PFSK-1 (cell line): Measurements from ENCODE around the gene SAMD9L.

Experiments
- FOXP2 ChIP-seq: optimal IDR thresholded peaks from 2 replicates; pipeline ENCODE3; 2011; ENCODE audit warnings: borderline replicate concordance, control low read depth, inconsistent platforms; ENCODE audit not compliant: insufficient read depth; ENCODE audit errors: extremely low read length, extremely low read depth
- POLR2AphosphoS5 ChIP-seq: IDR thresholded peaks from 2 replicates; pipeline ENCODE4 v1.6.1; 2012; ENCODE audit warnings: low read depth, mild to moderate bottlenecking, control low read depth, low read length, moderate library complexity
- SIN3A ChIP-seq: IDR thresholded peaks from 2 replicates; pipeline ENCODE4 v1.6.1; 2012; ENCODE audit warnings: mild to moderate bottlenecking, low read length, moderate library complexity, borderline replicate concordance; ENCODE audit not compliant: insufficient read depth
- TAF1 ChIP-seq: IDR thresholded peaks from 2 replicates; pipeline ENCODE4 v1.6.1; 2012; ENCODE audit warnings: low read length, control low read depth, borderline replicate concordance; ENCODE audit not compliant: insufficient read depth
- TF ChIP-seq, protein P1 (sequence below), 2 experiments: IDR thresholded peaks; 2 replicates each; pipeline versions ENCODE4 v1.6.1 to v1.8.0; 2011 to 2012; ENCODE audit warnings: low read depth in 2 of 2, low read length in 2 of 2, control low read depth in 1 of 2, inconsistent platforms in 1 of 2, mild to moderate bottlenecking in 1 of 2, moderate library complexity in 1 of 2; ENCODE audit not compliant: insufficient read depth in 1 of 2

Gene SAMD9L

DNA sequence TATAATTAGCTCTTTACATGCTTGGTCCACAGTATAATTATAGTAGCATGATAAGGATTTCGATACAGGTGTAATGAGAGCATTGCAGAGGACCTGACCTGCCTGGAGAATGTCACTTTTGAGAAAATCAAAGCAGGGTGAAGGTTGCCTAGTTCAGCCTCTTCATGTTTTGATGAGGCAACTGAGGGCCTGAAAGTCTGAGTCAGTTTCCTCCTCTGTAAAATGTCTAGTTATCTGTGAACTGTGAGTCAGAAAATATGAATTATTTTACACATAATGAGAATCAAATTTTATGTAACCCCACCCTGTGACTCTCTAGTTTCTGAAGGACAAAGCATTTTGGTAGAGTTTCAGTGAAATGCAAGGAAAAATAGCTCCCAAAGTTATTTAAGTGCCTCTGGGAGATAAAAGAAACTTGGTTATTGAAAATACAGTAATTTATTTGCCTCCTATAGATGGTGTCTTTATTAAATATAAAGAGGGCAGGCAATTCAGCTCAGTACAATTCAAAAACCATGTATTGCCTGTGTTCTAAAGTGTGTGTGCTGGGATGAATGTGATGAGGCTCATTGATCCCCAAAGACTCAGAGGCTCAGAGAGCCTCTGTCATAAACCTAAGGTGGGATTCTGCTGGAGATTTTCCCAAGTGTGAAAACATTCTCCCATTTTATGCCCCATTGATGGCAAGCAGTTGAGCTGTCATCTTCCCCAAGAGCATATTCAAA is 37.3 kb upstream of the SAMD9L start:
- TF ChIP-seq SIN3A (no peak), POLR2AphosphoS5 (no peak)

DNA sequence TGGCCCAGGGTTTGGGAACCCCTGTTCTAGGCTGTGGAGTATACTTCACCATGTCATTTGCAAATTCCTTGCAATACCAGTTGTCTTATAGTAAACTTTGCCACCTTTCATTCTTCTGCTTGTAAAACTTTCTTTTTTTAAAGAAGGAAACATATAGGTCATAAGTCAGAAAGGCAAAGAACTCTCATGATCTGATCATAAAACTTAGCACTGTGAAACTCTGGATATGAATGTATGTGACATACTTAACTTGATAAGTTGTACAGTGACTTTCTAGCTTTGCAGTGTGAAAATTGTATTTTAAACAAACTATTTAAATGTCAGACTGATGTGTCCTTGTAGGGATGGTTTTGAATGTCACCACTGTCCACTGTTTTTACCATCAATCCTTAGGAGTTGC is 31.0 kb upstream of the SAMD9L start:
- TF ChIP-seq FOXP2 (no peak), POLR2AphosphoS5 (no peak), TAF1 (no peak), SIN3A (no peak)
- TF ChIP-seq, protein P1, sequence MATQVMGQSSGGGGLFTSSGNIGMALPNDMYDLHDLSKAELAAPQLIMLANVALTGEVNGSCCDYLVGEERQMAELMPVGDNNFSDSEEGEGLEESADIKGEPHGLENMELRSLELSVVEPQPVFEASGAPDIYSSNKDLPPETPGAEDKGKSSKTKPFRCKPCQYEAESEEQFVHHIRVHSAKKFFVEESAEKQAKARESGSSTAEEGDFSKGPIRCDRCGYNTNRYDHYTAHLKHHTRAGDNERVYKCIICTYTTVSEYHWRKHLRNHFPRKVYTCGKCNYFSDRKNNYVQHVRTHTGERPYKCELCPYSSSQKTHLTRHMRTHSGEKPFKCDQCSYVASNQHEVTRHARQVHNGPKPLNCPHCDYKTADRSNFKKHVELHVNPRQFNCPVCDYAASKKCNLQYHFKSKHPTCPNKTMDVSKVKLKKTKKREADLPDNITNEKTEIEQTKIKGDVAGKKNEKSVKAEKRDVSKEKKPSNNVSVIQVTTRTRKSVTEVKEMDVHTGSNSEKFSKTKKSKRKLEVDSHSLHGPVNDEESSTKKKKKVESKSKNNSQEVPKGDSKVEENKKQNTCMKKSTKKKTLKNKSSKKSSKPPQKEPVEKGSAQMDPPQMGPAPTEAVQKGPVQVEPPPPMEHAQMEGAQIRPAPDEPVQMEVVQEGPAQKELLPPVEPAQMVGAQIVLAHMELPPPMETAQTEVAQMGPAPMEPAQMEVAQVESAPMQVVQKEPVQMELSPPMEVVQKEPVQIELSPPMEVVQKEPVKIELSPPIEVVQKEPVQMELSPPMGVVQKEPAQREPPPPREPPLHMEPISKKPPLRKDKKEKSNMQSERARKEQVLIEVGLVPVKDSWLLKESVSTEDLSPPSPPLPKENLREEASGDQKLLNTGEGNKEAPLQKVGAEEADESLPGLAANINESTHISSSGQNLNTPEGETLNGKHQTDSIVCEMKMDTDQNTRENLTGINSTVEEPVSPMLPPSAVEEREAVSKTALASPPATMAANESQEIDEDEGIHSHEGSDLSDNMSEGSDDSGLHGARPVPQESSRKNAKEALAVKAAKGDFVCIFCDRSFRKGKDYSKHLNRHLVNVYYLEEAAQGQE (IDR thresholded peaks at IDR 0.05; ENCODE audit: insufficient read depth in 1 of 2, low read depth in 2 of 2, low read length in 2 of 2) = no peak

DNA sequence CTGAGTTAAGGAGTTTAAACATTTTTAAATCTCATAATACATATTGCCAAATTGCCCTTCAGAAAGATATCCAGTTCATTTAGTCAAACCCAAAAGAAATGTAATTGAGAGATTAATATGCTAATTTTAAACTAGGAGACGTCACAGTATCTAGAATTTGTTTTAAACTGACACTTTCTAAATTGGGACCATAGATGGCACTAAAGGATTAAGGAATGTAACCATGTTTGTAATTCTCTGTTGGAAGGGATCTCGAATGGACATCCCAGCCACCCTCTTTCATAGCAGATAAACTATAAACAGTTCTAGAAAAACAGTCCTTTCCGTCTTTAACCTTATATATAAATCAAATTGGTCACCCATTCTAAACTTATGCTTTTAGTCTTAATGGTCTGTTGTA is 30.0 kb upstream of the SAMD9L start:
- TF ChIP-seq TAF1 = no peak
- no peak for TF ChIP-seq POLR2AphosphoS5
- TF ChIP-seq, protein P1 (IDR thresholded peaks at IDR 0.05; ENCODE audit: insufficient read depth in 1 of 2, low read depth in 2 of 2, low read length in 2 of 2) = no peak
- no peak for TF ChIP-seq FOXP2
- no peak for TF ChIP-seq SIN3A

DNA sequence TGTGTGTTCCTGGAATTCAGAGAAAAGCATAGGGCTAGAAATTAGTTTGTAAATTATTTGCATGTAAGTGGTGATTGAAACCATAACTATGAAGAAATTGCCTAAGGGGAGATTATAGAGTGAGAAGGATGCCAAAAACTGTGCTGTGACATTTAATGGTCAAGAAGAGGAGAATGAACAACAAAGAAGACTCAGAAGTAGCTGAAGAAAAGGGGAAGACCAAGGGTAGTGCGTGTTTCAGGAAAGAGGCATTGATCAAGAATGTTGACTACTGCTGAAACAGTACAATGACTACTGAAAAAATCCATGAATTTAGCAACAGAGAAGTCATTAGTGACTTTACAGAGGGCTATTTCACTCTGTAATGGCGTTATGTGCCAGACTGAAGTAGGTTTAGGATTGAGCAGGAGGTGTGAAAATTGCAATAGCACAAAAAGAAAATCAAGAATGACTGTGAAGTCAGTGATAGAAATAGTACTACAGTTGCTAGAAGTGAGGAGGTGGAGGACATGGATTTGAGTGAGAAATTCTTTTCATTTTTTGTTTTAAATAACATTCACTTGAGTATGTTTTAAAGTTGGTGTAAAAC is 28.9 kb upstream of the SAMD9L start:
- TF ChIP-seq TAF1 (no peak), SIN3A (no peak), FOXP2 (no peak), POLR2AphosphoS5 (no peak)
- TF ChIP-seq, protein P1 (IDR thresholded peaks at IDR 0.05; ENCODE audit: insufficient read depth in 1 of 2, low read depth in 2 of 2, low read length in 2 of 2) = no peak

DNA sequence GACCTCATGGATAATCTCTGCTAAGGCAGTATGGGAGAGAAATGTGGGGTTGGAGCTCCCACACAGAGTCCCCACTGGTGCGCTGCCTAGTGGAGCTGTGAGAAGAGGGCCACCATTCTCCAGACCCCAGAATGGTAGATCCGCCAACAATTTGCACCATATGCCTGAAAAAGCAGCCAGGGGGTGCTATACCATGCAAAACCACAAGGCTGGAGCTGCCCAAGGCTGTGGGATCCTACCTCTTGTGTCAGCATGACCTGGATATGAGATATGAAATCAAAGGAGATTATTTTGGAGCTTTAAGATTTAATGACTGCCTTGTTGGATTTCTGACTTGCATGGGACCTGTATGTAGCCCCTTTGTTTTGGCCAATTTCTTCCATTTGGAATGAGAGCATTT is 27.0 kb upstream of the SAMD9L start:
- TF ChIP-seq SIN3A (no peak), POLR2AphosphoS5 (no peak), FOXP2 (no peak), TAF1 (no peak)
- TF ChIP-seq, protein P1 (IDR thresholded peaks at IDR 0.05; ENCODE audit: insufficient read depth in 1 of 2, low read depth in 2 of 2, low read length in 2 of 2) = no peak
